ENCODE results near the gene CENPO.

DNA sequence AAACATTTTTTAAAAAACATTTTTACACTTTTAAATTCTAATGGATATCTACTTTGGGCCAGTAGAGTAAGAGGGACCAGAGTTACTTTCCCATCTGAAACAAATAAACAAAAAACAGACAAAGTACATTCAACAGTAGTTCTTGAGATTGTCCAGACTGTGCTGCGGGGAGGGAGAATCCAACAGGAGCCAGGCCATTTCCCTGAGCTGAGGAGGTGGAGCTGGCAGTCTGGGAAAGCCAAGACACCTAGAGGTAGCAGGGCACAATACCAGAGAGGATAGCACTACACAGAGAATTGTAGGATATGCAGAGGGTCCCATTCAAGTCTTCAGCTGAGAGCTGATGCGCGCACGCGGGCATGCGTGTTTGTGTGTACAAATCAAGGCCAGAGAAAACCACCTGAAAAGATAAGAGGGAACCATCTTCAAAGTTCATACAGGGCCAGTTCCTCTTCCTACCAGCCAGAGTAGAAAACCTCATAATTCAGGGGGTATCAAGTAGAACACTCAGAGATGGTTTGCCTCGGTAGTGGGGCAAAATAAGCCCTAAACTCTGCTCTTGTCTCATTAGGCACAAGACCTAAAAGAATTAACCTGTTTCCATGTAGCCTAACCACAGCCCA is 44.0 kb upstream of the CENPO start:
- TF ChIP-seq, protein P1, sequence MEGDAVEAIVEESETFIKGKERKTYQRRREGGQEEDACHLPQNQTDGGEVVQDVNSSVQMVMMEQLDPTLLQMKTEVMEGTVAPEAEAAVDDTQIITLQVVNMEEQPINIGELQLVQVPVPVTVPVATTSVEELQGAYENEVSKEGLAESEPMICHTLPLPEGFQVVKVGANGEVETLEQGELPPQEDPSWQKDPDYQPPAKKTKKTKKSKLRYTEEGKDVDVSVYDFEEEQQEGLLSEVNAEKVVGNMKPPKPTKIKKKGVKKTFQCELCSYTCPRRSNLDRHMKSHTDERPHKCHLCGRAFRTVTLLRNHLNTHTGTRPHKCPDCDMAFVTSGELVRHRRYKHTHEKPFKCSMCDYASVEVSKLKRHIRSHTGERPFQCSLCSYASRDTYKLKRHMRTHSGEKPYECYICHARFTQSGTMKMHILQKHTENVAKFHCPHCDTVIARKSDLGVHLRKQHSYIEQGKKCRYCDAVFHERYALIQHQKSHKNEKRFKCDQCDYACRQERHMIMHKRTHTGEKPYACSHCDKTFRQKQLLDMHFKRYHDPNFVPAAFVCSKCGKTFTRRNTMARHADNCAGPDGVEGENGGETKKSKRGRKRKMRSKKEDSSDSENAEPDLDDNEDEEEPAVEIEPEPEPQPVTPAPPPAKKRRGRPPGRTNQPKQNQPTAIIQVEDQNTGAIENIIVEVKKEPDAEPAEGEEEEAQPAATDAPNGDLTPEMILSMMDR (IDR thresholded peaks at IDR 0.05; ENCODE audit: extremely low read depth in 1 of 2, insufficient read depth in 1 of 2, low read depth in 1 of 2, low read length in 2 of 2) = no peak
- TF ChIP-seq EZH2 (IDR thresholded peaks at IDR 0.05; ENCODE audit: borderline replicate concordance, low read depth, low read length, severe bottlenecking) = no peak
- TF ChIP-seq POLR2AphosphoS5 (IDR thresholded peaks at IDR 0.05; ENCODE audit: insufficient read depth, low read depth, low read length) = no peak
- TF ChIP-seq POLR2A (IDR thresholded peaks at IDR 0.05; ENCODE audit: low read depth, low read length) = no peak
- no peak for TF ChIP-seq MYC (IDR thresholded peaks at IDR 0.05; ENCODE audit: low read depth, low read length)
- TF ChIP-seq, protein P2, sequence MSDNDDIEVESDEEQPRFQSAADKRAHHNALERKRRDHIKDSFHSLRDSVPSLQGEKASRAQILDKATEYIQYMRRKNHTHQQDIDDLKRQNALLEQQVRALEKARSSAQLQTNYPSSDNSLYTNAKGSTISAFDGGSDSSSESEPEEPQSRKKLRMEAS (IDR thresholded peaks at IDR 0.05; ENCODE audit: insufficient read depth, insufficient read length) = no peak
- no peak for TF ChIP-seq JUN (IDR thresholded peaks at IDR 0.05; ENCODE audit: borderline replicate concordance, insufficient read depth, insufficient read length, low read depth)
- TF ChIP-seq GATA2 (IDR thresholded peaks at IDR 0.05; ENCODE audit: insufficient read depth, insufficient read length, low read depth, low read length) = no peak
- TF ChIP-seq FOS (IDR thresholded peaks at IDR 0.05; ENCODE audit: borderline replicate concordance, insufficient read depth, low read length) = no peak

Data from endothelial cell of umbilical vein (primary cell).